Activated CD4-positive, alpha-beta memory T cell treated with anti-CD3 and anti-CD28 coated beads for 36 hours (primary cell): ENCODE measurements around the gene ZACN. TPM values are rescaled to one million over a fixed set of nuclear protein-coding genes. Genes with fewer than 3 reads are reported as not detected.
"Not testable (repeated sequence)": the region's sequence is repeated elsewhere in the genome, so short reads cannot be mapped to it uniquely, and the experiment has no call there.

Experiments
- CTCF ChIA-PET: fragments of 350-600 bp; sonication (Branson Sonifier 250); formaldehyde crosslinking; loops from one replicate; lab custom pipeline; 2021; ENCODE audit warnings: antibody characterized with exemption, inconsistent platforms; lab: Charles Lee
- POLR2A ChIA-PET: fragments of 350-600 bp; sonication (Branson Sonifier 250); formaldehyde crosslinking; loops from one replicate; lab custom pipeline; 2021; ENCODE audit warnings: antibody characterized with exemption; lab: Charles Lee
- DNase-seq: peaks from one replicate; pipeline ENCODE4 v3.0.0-alpha.2; 2020
- H3K27ac Mint-ChIP-seq: one replicate; pipeline ENCODE4 v1.8.0; 2021; ENCODE audit warnings: mixed read lengths
- H3K27me3 Mint-ChIP-seq: one replicate; pipeline ENCODE4 v1.8.0; 2021; ENCODE audit warnings: mixed read lengths
- H3K36me3 Mint-ChIP-seq: one replicate; pipeline ENCODE4 v1.8.0; 2021; ENCODE audit warnings: mixed read lengths
- H3K4me1 Mint-ChIP-seq: one replicate; pipeline ENCODE4 v1.8.0; 2021; ENCODE audit warnings: low read depth, mixed read lengths
- H3K4me3 Mint-ChIP-seq: one replicate; pipeline ENCODE4 v1.8.0; 2021; ENCODE audit warnings: mild to moderate bottlenecking, mixed read lengths
- H3K9me3 Mint-ChIP-seq: one replicate; pipeline ENCODE4 v1.8.0; 2021; ENCODE audit warnings: mixed read lengths
- intact Hi-C: fragments of 100-400 bp; cut with micrococcal nuclease; formaldehyde crosslinking; loops from one replicate; pipeline ENCODE4 v1.15.1; 2023
- total RNA-seq, 2 experiments: library from RNA; stranded (reverse); gene quantifications; one replicate each; pipeline ENCODE4 v1.2.3, GENCODE V29; 2021

ZACN gene
- 1 to 10 TPM; 4.9 to 5.1 TPM for total RNA-seq

DNA sequence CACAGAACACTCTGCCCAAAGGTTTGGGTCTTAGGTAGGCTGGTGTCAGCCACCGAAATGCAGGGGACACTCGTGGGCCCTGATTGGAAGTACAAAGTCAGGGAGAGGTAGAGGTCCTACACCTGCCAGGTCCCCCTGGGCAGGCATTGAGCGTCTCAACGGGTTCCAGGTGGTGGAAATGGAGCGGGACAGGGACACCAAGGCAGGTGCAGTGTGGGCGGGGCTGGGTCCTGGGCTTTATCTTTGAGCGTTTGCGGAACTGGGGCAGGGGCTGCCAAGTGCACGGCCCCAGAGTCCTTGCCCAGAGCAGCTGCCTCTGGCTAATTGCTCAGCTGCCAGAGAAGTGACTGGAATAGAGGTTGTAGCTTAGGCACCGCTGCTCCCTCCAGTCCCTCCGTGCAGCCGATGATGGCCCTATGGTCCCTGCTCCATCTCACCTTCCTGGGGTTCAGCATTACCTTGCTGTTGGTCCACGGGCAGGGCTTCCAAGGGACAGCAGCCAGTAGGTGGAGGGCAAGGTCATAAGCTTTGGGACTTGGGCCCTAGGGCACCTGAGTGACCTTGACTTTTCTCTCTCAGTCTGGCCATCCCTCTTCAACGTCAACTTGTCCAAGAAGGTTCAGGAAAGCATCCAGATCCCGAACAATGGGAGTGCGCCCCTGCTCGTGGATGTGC, at the start of gene ZACN:
Gene ZACN, plus strand, starts transcription at position 323 of the 675 bp plus-strand sequence. Its CDS starts 83 bp downstream, at position 406.
- Mint-ChIP-seq H3K4me3 (no peak within 1 kb of the TSS), H3K4me1 (peaks cover 36% of the 10 kb centered on the region), H3K27me3 (peaks cover 35% of the 10 kb centered on the region), H3K9me3 (no peaks in the 10 kb centered on the region), H3K36me3 (peaks cover 4% of the 10 kb centered on the region), H3K27ac (no peak within 1 kb of the TSS)
- DNase-seq, result no peak
- ChIA-PET POLR2A (interaction anchor here (0.7 kb wide), 1 partner anchor 1080 kb away, joined by 3 read pairs; no protein-coding TSS in a partner anchor), CTCF (interaction anchor here (1.2 to 2.1 kb wide), 2 partner anchors 16 to 65 kb away, joined by 7 to 9 read pairs; no protein-coding TSS in a partner anchor)
- intact Hi-C loops, result loop anchor here (10.0 kb wide), 1 partner anchor 294 kb away; the partner anchor contains the start of gene UNK

DNA sequence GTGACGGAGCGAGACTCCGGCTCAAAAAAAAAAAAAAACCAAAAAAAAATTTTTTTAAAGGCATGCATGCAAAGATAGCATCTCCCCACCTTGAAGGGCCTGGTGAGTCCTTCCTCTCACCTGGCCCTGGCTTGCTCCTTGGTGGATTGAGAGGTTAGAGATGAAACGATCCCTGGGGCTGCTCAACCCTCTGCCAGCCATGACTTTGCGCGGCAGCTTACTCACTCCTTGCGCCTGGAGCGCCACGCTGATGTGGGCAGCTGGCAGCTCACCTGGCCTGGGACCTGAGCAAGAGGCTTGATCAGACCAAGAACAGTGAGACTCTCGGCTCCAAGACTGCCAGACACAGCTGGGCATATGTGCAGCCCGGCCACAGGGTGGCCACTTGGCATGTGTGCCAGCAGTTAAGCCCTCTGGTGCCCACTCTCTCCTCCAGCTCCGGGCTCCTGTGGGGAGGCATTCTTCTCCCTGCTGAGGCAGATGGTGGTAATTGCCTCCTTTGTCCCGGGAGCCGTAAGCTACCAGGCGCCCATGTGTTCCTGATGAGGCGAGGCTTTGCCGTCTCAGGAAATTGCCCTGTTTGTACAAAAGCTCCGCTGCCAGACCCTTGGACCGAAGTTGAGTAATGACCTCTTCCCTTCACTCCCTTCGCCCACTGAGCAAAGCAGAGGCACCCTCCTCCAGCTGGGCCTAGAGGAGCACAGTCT, 46.8 kb upstream of the ZACN start:
- ChIA-PET POLR2A (no interaction called here), CTCF (interaction anchor here (0.7 to 2.3 kb wide), 6 partner anchors 18 to 365 kb away, joined by 3 to 15 read pairs (median 4); no protein-coding TSS in a partner anchor)
- no peaks in the 10 kb centered on the region for H3K27me3 Mint-ChIP-seq
- intact Hi-C loops, result no loop called here
- H3K36me3 Mint-ChIP-seq, result no peaks in the 10 kb centered on the region
- DNase-seq, result no peak
- no peak overlapping the region for H3K27ac Mint-ChIP-seq
- H3K4me1 Mint-ChIP-seq, result peaks cover 10% of the 10 kb centered on the region
- H3K9me3 Mint-ChIP-seq, result no peaks in the 10 kb centered on the region
- no peak overlapping the region for H3K4me3 Mint-ChIP-seq

DNA sequence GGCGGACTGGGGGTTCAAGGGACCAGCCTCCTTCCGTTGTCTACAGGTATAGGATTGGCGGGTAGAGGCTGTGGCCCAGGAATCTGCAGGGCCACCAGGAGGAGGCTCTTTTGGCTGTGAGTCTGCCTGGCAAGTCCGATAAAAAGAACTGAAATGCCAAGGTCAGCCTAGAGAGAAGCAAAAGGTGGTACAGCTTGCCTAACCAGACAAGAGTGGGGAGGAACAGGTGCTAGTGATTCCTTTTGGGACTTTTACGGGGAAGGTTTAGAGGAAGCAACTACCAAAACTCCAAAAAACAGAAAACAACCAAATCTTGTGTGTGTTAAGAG, 46.2 kb upstream of the ZACN start:
- ChIA-PET CTCF (interaction anchor here (0.9 to 2.3 kb wide), 4 partner anchors 19 to 267 kb away, joined by 3 to 15 read pairs (median 4); no protein-coding TSS in a partner anchor), POLR2A (no interaction called here)
- intact Hi-C loops, result no loop called here
- Mint-ChIP-seq H3K4me3 (no peak overlapping the region), H3K27me3 (no peaks in the 10 kb centered on the region), H3K4me1 (peaks cover 10% of the 10 kb centered on the region), H3K9me3 (no peaks in the 10 kb centered on the region), H3K27ac (no peak overlapping the region), H3K36me3 (no peaks in the 10 kb centered on the region)
- no peak for DNase-seq

DNA sequence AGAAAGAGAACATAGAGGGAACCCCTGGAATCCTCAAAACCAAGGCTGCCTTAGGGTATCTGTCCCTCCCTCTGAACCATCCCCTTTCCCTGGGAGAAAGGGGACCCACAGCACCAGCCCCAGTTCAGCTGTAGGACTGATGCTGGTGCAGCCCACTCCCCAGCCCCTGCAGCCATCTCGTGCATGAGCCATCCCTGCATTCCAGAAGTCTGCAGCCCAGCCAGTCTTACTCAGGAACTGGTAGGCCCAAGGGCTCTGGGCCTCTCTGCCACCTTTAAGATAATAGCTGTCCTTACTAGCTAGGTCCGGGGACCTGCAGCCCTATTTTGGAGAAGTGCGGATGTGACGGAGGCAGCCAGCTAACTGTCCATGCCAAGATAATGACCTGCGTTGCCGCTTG, 45.8 kb upstream of the ZACN start:
- CTCF ChIA-PET, result interaction anchor here (0.9 to 2.3 kb wide), 4 partner anchors 14 to 266 kb away, joined by 3 to 15 read pairs (median 4); no protein-coding TSS in a partner anchor
- no peaks in the 10 kb centered on the region for H3K9me3 Mint-ChIP-seq
- POLR2A ChIA-PET, result no interaction called here
- H3K36me3 Mint-ChIP-seq, result peaks cover 3% of the 10 kb centered on the region
- intact Hi-C loops, result no loop called here
- H3K4me1 Mint-ChIP-seq, result peaks cover 10% of the 10 kb centered on the region
- no peaks in the 10 kb centered on the region for H3K27me3 Mint-ChIP-seq
- no peak overlapping the region for H3K27ac Mint-ChIP-seq
- H3K4me3 Mint-ChIP-seq, result no peak overlapping the region
- no peak for DNase-seq

DNA sequence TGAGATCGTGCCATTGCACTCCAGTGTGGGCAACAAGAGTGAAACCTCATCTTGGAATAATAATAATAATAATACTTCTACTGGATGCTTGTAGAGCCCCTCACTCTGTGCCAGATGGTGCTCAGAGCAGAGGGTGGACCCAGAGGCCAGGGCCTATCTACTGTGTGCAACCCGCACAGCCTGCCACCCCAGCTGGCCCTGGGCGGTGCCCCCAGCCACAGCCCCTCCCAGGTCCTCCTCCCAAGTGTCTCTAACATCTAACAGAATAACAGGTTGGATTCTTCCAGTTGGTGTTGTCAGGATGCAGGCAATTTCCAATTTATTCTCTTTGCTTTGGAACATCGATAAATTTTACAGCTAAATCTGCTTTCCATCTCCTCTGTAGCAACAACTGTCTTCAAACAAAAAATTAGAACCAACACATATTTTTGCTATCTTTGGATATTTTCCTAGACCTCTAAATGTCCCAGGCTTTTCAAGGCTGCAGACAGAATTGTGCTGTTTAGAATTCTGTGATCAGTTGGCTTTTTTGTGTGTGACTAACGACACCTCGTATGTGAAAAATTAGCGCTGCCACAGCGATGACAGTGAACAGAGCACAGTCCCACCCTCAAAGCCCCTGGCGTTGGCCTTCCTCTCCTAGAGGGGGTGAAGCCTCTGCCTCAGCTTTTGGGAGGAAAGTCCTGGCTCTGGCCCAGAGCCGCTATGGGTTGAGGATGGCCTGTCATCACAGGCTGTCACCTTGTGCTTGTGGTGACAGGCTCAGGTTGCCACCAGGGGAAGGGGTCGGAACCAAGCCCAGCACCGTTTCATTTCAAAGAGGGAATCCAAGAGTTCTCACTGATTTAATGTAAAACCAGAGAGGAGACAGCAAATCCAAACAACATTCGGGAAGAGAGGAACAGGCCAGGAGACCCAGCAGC, 44.3 kb upstream of the ZACN start:
- no peaks in the 10 kb centered on the region for H3K9me3 Mint-ChIP-seq
- DNase-seq, result no peak
- no peak overlapping the region for H3K27ac Mint-ChIP-seq
- no peaks in the 10 kb centered on the region for H3K27me3 Mint-ChIP-seq
- ChIA-PET POLR2A (no interaction called here), CTCF (interaction anchor here (0.7 to 2.3 kb wide), 3 partner anchors 20 to 26 kb away, joined by 3 to 15 read pairs (median 4); no protein-coding TSS in a partner anchor)
- H3K4me1 Mint-ChIP-seq, result peaks cover 3% of the 10 kb centered on the region
- H3K36me3 Mint-ChIP-seq, result peaks cover 17% of the 10 kb centered on the region
- no peak overlapping the region for H3K4me3 Mint-ChIP-seq
- intact Hi-C loops, result no loop called here

DNA sequence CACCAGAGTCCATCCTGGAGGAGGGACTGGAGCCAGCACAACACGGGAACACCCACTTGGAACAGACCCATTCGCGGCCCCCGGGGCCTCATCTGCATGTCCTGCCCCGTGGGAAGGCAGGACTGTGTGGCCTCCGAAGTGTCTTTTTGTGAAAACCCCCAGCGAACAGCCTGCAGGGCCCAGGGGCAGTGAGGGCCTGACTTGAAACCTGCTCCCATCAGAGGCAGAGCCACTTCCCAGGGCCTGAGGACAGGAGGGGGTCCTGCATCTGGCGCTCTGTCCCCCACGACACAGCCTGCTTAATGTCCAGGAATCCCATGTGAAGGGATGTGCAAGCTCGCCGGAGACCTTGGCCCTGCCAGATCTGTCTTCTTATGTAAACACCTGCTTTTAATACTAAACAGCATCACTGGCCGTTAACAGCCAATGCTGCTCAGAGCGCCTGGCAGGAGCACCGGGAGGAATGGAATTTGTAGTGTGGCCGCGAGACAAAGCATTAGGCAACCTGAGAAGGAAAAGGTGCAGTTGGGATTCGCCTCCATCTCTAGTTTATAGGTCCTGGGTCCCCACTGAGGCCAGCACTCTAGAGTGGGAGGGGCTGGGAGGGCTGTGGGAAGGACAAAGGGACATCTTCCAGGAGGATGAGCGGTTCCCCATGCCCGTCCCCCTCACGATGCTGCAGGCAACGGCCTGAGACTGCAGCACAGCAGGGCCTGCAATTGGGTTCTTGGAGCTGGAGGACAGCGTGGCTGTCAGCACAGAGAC, 42.3 kb upstream of the ZACN start:
- no peak for DNase-seq
- CTCF ChIA-PET, result interaction anchor here (0.7 kb wide), 1 partner anchor 361 kb away, joined by 3 read pairs; no protein-coding TSS in a partner anchor
- intact Hi-C loops, result no loop called here

DNA sequence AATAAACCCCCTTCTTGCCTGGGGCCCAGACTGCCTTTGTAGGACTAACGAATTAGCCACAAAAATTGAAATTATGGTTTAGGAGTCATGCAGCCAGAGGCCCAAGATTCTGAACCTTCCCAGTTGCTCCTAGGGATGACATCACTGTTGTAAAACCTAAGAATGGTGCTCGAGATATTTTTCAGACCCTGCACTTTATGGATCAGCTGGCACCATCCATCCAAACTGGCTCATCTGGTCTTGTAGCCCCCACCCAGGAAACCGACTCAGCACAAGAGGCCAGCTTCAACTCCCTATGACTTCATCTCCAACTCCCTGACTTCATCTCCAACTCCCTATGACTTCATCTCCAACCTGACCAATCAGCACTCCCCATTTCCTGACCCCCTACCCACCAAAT, 40.9 kb upstream of the ZACN start:
- Mint-ChIP-seq H3K9me3 (no peaks in the 10 kb centered on the region), H3K36me3 (peaks cover 30% of the 10 kb centered on the region), H3K4me3 (no peak overlapping the region), H3K27ac (no peak overlapping the region), H3K4me1 (no peaks in the 10 kb centered on the region), H3K27me3 (no peaks in the 10 kb centered on the region)
- ChIA-PET CTCF (interaction anchor here (0.6 kb wide), 1 partner anchor 23 kb away, joined by 3 read pairs; no protein-coding TSS in a partner anchor), POLR2A (no interaction called here)
- intact Hi-C loops, result no loop called here
- no peak for DNase-seq

More for the DNA sequence above, 42.3 kb upstream of the ZACN start:
- H3K27me3 Mint-ChIP-seq, result no peaks in the 10 kb centered on the region
- H3K36me3 Mint-ChIP-seq, result peaks cover 27% of the 10 kb centered on the region
- no peaks in the 10 kb centered on the region for H3K9me3 Mint-ChIP-seq
- POLR2A ChIA-PET, result no interaction called here
- no peak overlapping the region for H3K4me3 Mint-ChIP-seq
- H3K4me1 Mint-ChIP-seq, result no peaks in the 10 kb centered on the region
- H3K27ac Mint-ChIP-seq, result no peak overlapping the region

DNA sequence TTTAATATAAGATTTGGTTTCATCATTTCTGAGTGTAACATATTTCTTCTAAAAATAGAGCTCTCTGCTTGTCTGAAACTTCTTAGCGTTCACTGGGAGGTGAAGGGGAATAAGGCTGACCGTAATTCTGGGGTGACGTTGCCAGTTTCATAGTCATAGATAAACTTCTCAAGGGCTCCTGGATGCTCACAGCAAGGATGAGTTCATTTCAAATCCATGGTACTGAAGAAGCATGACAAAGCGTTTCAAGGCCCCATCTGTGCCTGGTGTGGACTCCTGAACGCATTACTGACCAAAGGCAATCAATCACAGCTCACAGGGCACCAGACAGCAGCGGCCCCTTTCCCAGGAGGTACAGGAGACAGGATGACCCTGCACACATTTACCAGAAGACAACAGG, 39.9 kb upstream of the ZACN start:
- no peak for DNase-seq
- ChIA-PET POLR2A (no interaction called here), CTCF (interaction anchor here (0.9 to 1.4 kb wide), 2 partner anchors 25 to 30 kb away, joined by 3 to 4 read pairs; no protein-coding TSS in a partner anchor)
- intact Hi-C loops, result no loop called here
- peaks cover 39% of the 10 kb centered on the region for H3K36me3 Mint-ChIP-seq
- H3K27ac Mint-ChIP-seq, result no peak overlapping the region
- no peaks in the 10 kb centered on the region for H3K4me1 Mint-ChIP-seq
- H3K4me3 Mint-ChIP-seq, result no peak overlapping the region
- H3K9me3 Mint-ChIP-seq, result no peaks in the 10 kb centered on the region
- H3K27me3 Mint-ChIP-seq, result no peaks in the 10 kb centered on the region

DNA sequence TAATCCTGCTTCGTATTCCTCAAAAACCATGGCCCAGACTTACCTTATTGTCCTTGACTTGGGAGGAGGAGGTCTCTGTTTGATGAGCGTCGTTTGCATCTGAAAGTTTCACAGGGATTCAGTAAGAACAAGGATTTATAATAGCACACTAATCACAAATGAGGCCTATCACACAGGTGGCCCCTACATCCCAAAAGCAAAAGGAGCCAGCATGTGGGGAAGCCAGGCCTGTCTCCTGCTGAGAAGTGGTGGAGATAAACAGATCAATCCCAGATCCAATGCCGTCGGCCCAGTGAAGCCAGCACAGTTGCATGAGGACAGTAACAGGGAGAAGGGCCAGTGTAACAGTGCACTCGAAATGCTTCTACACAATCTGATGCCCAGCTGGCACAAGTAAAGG, 38.6 kb upstream of the ZACN start:
- intact Hi-C loops, result no loop called here
- ChIA-PET CTCF (interaction anchor here (1.3 to 2.3 kb wide), 2 partner anchors 26 to 239 kb away, joined by 3 to 7 read pairs; no protein-coding TSS in a partner anchor), POLR2A (no interaction called here)
- Mint-ChIP-seq H3K9me3 (no peaks in the 10 kb centered on the region), H3K4me1 (no peaks in the 10 kb centered on the region), H3K36me3 (peaks cover 49% of the 10 kb centered on the region), H3K4me3 (no peak overlapping the region), H3K27ac (no peak overlapping the region), H3K27me3 (no peaks in the 10 kb centered on the region)
- DNase-seq, result no peak

DNA sequence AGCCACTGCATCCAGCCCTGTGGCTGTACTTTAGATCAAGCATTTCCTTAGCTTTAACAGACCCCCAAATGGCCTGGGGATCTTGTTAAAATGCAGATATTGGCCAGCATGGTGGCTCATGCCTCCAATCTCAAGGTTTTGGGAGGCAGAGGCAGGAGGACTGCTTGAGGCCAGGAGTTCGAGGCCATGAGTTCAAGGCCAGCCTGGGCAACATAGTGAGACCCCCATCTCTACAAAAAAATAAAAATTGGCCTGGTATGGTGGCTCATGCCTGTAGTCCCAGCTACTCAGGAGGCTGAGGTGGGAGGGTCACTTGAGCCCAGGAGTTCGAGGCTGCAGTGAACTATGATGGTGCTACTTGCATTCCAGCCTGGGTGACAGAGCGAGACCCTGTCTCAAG, 36.1 kb upstream of the ZACN start:
- H3K36me3 Mint-ChIP-seq, result peaks cover 61% of the 10 kb centered on the region
- H3K4me1 Mint-ChIP-seq, H3K4me3 Mint-ChIP-seq, CTCF ChIA-PET, H3K27ac Mint-ChIP-seq, DNase-seq, H3K9me3 Mint-ChIP-seq, intact Hi-C loops, H3K27me3 Mint-ChIP-seq: not testable (repeated sequence)
- POLR2A ChIA-PET, result interaction anchor here (0.7 kb wide), 1 partner anchor 31 kb away, joined by 3 read pairs; no protein-coding TSS in a partner anchor

DNA sequence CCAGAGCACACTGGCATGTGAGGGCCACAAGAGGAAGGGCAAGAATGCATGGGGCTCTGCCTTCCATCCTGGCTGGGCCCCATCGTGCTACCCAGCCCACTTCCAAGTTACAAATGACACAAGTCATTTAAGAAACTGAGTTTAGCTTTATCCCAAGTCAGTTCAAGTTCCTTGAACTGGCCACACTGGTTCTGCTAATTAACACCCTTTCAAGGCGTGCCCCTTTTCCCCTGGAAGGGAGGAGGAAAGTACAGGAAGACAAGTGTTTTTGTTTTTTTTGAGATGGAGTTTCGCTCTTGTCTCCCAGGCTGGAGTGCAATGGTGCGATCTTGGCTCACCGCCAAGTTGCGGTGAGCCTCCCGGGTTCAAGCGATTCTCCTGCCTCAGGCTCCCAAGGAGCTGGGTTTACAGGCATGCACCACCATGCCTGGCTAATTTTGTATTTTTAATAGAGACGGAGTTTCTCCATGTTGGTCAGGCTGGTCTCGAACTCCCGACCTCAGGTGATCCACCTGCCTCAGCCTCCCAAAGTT, 34.4 kb upstream of the ZACN start:
- H3K27me3 Mint-ChIP-seq, DNase-seq, H3K4me1 Mint-ChIP-seq, H3K4me3 Mint-ChIP-seq, H3K9me3 Mint-ChIP-seq, H3K27ac Mint-ChIP-seq, CTCF ChIA-PET, intact Hi-C loops: not testable (repeated sequence)
- POLR2A ChIA-PET, result interaction anchor here (1.3 kb wide), 1 partner anchor 9 kb away, joined by 3 read pairs; no protein-coding TSS in a partner anchor
- H3K36me3 Mint-ChIP-seq, result peaks cover 58% of the 10 kb centered on the region
